AG04449 (cell line): Measurements from ENCODE around the gene RPL36.

Source experiments
- CTCF ChIA-PET: fragments of 350-600 bp; formaldehyde crosslinking; extraction: SDS; loops from one replicate; lab custom pipeline; 2021; ENCODE audit warnings: antibody characterized with exemption; lab: Yijun Ruan, JAX
- POLR2A ChIA-PET: fragments of 400-600, 350-600 bp; formaldehyde crosslinking; extraction: SDS; loops from one replicate; lab custom pipeline; 2020; ENCODE audit warnings: antibody characterized with exemption, inconsistent platforms; lab: Yijun Ruan, JAX
- DNase-seq: peaks from one replicate; pipeline ENCODE4 v3.0.0-alpha.2; 2010; ENCODE audit warnings: low read depth, low spot score
- H3K4me3 ChIP-seq: 2 replicates; pipeline ENCODE4 v1.5.1; 2011; ENCODE audit warnings: low read depth, mild to moderate bottlenecking, control low read depth, low read length
- CTCF ChIP-seq: IDR thresholded peaks from one replicate; pipeline ENCODE4 v1.5.1; 2011; ENCODE audit warnings: mild to moderate bottlenecking, moderate library complexity, low read length, control low read depth, inconsistent platforms; ENCODE audit not compliant: insufficient read depth; ENCODE audit errors: missing control alignments

The RPL36 gene

GRCh38 chr19:5680084-5680436, 10.0 kb upstream of the RPL36 start:
- no peak for DNase-seq
- POLR2A ChIA-PET = no interaction called here
- peak overlapping the region; percentile 98 for H3K4me3 ChIP-seq
- no peak for TF ChIP-seq CTCF
- CTCF ChIA-PET = no interaction called here

GRCh38 chr19:5680437-5681368, 9.4 kb upstream of the RPL36 start, which contains the start of the genes HSD11B1L and MICOS13:
TSS of gene HSD11B1L (plus strand) at chr19:5681027. CDS start at chr19:5684833, 3,806 bp downstream.
TSS of gene MICOS13 (minus strand) at chr19:5680516. CDS start at chr19:5680486, 30 bp downstream.
- DNase-seq = peak; percentile 91
- CTCF ChIA-PET = interaction anchor here (1.2 to 1.9 kb wide), 2 partner anchors 9 to 11 kb away, joined by 3 to 12 read pairs; partner anchors contain the start of gene RPL36
- POLR2A ChIA-PET = no interaction called here
- H3K4me3 ChIP-seq = peak within 1 kb of the TSS; percentile 98
- TF ChIP-seq CTCF = no peak

GRCh38 chr19:5681391-5682106, 8.5 kb upstream of the RPL36 start:
- ChIA-PET CTCF (interaction anchor here (1.2 to 1.9 kb wide), 2 partner anchors 8 to 10 kb away, joined by 3 to 12 read pairs; partner anchors contain the start of gene RPL36), POLR2A (no interaction called here)
- no peak for DNase-seq
- H3K4me3 ChIP-seq = peak overlapping the region; percentile 98
- TF ChIP-seq CTCF = no peak

GRCh38 chr19:5682107-5682482, 8.0 kb upstream of the RPL36 start:
- no peak overlapping the region for H3K4me3 ChIP-seq
- no peak for TF ChIP-seq CTCF
- no peak for DNase-seq
- ChIA-PET POLR2A (no interaction called here), CTCF (interaction anchor here (1.9 kb wide), 1 partner anchor 9 kb away, joined by 12 read pairs; no protein-coding TSS in a partner anchor)

- no peak for TF ChIP-seq CTCF
- ChIA-PET POLR2A (interaction anchor here (0.5 kb wide), 1 partner anchor 146 kb away, joined by 7 read pairs; no protein-coding TSS in a partner anchor), CTCF (no interaction called here)
- no peak overlapping the region for H3K4me3 ChIP-seq
- no peak for DNase-seq
These were observed 6.8 kb upstream of the RPL36 start for GRCh38 chr19:5683177-5683886.
